ENCODE results near the gene ZNF766.
"Not testable (repeated sequence)": the region's sequence is repeated elsewhere in the genome, so short reads cannot be mapped to it uniquely, and the experiment has no call there.

The ZNF766 gene

DNA sequence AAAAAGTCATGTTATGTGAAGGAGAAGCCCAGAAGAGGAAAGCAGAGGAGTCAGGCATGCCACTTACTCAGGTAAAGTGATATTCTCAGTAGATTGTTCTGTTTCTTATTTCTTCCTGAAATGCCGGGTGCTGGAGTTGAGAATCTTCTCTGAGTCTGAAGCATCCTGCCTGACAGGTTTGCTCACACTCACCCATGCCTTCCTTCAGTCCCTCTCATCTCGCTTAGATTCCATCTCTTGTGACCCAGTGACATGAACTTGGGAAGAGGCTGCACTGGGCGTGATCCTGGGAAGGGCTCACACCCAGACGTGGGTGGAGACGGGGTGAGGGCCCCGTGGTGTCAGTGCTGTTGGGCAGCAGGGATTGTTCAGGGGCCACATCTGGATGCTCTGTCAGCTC, 8.1 kb downstream of the ZNF766 start:
- no peak for DNase-seq

DNA sequence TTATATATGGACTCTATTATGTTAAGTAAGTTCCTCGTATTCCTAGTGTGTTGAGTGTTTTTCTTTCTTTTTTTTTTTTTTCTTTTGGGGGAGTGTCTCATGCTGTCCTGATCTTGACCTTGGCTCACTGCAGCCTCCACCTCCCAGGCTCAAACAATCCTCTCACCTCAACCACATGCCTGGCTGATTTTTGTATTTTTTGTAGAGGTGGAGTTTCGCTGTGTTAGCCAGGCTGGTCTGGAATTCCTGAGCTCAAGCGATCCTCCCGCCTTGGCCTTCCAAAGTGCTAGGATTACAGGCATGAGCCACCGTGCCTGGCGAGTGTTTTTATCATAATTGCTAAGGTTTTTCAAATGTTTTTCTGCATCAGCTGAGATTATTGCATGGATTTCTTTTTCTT, 16.9 kb downstream of the ZNF766 start:
- no peak for DNase-seq

- no peak for DNase-seq
Measured at GRCh38 chr19:52291781-52292180, 22.4 kb downstream of the ZNF766 start.

GRCh38 chr19:52292946-52293345, 23.6 kb downstream of the ZNF766 start:
- DNase-seq: not testable (repeated sequence)

- no peak for DNase-seq
Measured at GRCh38 chr19:52296400-52296772, 27.0 kb downstream of the ZNF766 start.

DNA sequence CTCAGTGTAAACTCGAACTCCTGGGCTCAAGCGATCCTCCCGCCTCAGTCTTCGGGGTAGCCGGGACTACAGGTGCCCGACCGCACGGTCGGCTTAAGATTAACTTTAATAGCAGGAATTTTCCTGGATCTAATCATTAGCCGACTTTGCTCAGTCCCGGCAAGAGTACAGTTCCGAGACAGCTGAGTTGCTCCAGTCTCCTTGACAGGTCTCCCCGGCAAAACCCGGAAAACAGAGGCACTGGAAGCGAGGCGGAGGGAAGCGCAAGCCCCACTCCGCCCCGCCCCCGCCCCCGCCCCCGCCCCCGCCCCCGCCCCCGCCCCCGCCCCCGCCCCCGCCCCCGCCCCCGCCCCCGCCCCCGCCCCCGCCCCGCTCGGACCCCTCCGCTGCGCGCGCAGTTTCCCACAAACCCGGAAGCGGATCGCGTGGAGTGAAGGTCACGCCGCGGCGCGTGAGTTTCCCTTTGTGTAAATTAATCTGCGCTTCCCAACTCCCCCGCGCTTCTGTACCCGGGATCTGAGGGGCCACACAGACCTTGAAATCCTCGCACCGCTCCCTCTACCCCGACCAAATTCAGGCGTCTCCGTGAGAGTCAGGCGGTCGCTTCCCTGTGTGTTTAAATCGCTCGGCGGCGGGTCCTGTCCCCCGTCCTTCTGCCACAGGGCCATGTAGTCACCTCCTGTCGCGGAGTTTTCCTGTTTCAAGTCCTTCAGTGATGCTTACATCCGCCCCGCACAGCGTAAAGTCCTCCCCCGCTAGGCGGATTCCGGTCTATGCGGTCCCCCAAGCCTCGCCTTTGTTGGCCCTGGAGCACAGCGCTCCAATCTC, 27.6 kb downstream of the ZNF766 start, which contains the start of gene ZNF480:
TSS of gene ZNF480 (plus strand) at position 397 of the 828 bp plus-strand sequence. CDS start 3,244 bp downstream, outside the sequence.
- DNase-seq: peak; percentile 36

- DNase-seq: no peak
Measured at GRCh38 chr19:52297601-52298364, 28.4 kb downstream of the ZNF766 start.

- DNase-seq: no peak
Measured at GRCh38 chr19:52307275-52307674, 37.9 kb downstream of the ZNF766 start.

GRCh38 chr19:52322429-52322828, 53.0 kb downstream of the ZNF766 start:
- DNase-seq: no peak

DNA sequence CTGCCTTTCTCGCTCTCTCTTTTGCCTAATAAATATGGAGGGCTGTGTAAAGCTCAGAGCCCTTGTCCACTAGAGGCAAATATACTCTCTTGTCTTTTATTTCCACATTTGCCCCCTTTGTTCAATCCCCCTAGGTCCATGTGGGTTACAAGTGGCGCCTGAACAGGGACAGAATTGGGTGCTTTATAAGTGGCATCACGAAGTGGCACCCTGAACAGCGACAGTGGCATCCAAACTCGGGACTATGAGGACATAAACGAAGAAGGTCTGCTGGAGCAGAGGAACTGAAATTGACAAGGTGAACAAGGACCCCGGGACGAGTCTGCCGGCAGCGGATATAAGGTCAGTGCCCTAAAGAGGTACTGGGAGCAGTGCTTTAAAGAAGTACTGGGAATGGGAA, 62.4 kb downstream of the ZNF766 start:
- DNase-seq: no peak

GRCh38 chr19:52335768-52336116, 66.4 kb downstream of the ZNF766 start:
- DNase-seq: no peak

GRCh38 chr19:52336117-52336790, 66.9 kb downstream of the ZNF766 start, which contains the start of gene ZNF610:
Gene ZNF610 (plus strand): TSS chr19:52336243. CDS start chr19:52349173, 12,930 bp downstream.
- DNase-seq: peak; percentile 61

DNA sequence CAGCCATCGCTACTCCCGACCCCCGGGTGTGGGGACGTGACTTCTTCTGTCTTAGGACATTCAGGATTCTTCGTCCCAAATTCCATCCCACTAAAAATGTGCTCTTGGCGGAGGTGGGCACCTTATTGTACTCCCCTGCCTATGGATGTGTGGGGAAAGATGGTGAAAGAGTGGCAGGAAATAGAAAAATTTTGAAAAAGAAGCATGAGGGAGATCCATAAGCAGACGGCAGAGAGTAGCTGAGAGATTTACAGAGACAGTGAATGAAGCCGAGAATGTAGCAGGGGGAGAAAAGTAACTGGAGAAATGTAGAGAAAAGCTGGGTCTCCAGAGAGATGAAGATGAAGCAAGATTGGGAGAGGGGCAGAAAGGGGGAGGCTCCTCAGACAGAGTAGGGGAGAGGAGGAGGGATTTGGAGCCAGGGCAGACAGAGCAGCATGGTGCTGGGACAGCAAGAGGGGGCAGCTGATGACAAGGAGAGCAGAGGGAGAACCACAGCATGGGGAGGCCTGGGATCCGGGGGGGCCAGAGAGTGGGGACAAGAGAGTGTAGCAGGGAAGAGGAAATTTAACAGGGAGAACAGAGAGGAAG, 67.5 kb downstream of the ZNF766 start:
- DNase-seq: no peak

DNA sequence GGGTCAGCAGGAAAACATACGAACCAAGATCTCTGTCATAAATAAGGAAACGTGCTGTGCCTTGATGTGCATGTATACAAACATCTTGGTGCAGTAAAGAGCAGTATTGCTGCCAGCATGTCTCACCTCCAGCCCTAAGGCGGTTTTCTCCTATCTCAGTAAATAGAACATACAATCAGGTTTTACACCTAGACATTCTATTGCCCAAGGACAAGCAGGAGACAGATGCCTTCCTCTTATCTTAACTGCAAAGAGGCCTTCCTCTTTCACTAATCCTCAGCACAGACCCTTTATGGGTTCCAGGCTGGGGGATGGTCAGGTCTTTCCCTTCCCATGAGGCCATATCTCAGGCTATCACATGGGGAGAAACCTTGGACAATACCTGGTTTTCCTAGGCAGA, 69.6 kb downstream of the ZNF766 start:
- not testable (repeated sequence) for DNase-seq

- DNase-seq: no peak
Measured at GRCh38 chr19:52343548-52343947, 74.2 kb downstream of the ZNF766 start.

DNA sequence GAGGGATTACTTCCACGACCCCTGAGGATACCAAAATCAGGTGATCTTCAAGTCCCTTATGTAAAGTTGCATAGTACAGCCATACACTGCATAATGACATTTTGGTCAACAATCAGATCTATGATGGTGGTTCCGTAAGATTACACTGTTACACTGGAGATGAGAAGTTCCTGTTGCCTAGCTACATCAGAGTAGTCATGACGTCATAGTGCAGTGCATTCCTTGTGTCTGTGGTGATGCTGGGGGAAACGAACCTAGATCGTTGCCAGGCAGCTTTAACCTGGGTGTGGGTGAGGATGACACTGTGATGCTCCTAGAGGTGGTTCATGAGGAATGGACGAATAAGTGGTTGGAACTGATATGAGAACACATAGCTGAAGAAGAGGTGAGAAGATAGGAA, 75.8 kb downstream of the ZNF766 start:
- no peak for DNase-seq
